H1 (cell line): ENCODE measurements around the gene DTWD2. TPM values are rescaled to one million over a fixed set of nuclear protein-coding genes. Genes with fewer than 3 reads are reported as not detected.

ENCODE experiments used
- EGR1 ChIP-seq: IDR thresholded peaks from 2 replicates; pipeline ENCODE4 v1.6.1; 2011; ENCODE audit warnings: low read depth, low read length, borderline replicate concordance
- JUN ChIP-seq: IDR thresholded peaks from 2 replicates; pipeline ENCODE4 v1.6.1; 2011; ENCODE audit warnings: low read depth, mild to moderate bottlenecking, improper control_type of control experiment, low read length
- POLR2A ChIP-seq, 2 experiments: IDR thresholded peaks; 1 replicate in 1 of 2; 2 replicates in 1 of 2; pipeline ENCODE4 v1.6.1; 2011; ENCODE audit warnings: low read depth in 2 of 2, low read length in 2 of 2, mild to moderate bottlenecking in 2 of 2; ENCODE audit errors: control extremely low read depth in 1 of 2
- RNF2 ChIP-seq: fragments of 200-900, 300-1000 bp; sonication (generic); IDR thresholded peaks from 2 replicates; pipeline ENCODE4 v1.7.1; 2016; ENCODE audit warnings: borderline replicate concordance, low read depth, mild to moderate bottlenecking, antibody characterized with exemption, low read length; ENCODE audit not compliant: poor library complexity, severe bottlenecking; ENCODE audit errors: missing control alignments
- TBP ChIP-seq: IDR thresholded peaks from 2 replicates; pipeline ENCODE4 v1.6.1; 2011; ENCODE audit warnings: low read depth, low read length, improper control_type of control experiment
- polyA plus RNA-seq, 7 experiments: library from polyadenylated mRNA; depleted of rRNA in 3 of 7; stranded (reverse) in 5 of 7; unstranded in 2 of 7; fragments of >200 nt in 5 of 7; fragments of 200-250 nt in 2 of 7; gene quantifications; 1 replicate in 5 of 7; 2 replicates in 1 of 7; 4 replicates in 1 of 7; pipeline versions ENCODE4 v1.2.1 to v1.2.3, GENCODE V29; 2011 to 2013; ENCODE audit warnings: missing spikeins in 2 of 7, mixed read lengths in 2 of 7
- total RNA-seq: library from RNA; stranded (reverse); fragmentation: NEBNext Ultra II Directional; extraction: Animal tissue kit (Norgen Biotek cat#: 25700); gene quantifications from 2 replicates; pipeline ENCODE4 v1.2.1, GENCODE V29; 2021
- TF ChIP-seq, protein P1 (sequence below): IDR thresholded peaks from 2 replicates; pipeline ENCODE4 v1.6.1; 2012; ENCODE audit warnings: low read length, inconsistent platforms

Gene DTWD2
- total and polyA plus RNA-seq, 2 of the 8 experiments (the other 6 are each of a cell fraction or from before 2014, with no cell fraction given): 4.3 to 17.1 TPM

- TF ChIP-seq RNF2: no peak
- TF ChIP-seq JUN: no peak
- TF ChIP-seq POLR2A (IDR thresholded peaks at IDR 0.05; ENCODE audit: control extremely low read depth in 1 of 2, low read depth in 2 of 2, low read length in 2 of 2): no peak
- TF ChIP-seq, protein P1, sequence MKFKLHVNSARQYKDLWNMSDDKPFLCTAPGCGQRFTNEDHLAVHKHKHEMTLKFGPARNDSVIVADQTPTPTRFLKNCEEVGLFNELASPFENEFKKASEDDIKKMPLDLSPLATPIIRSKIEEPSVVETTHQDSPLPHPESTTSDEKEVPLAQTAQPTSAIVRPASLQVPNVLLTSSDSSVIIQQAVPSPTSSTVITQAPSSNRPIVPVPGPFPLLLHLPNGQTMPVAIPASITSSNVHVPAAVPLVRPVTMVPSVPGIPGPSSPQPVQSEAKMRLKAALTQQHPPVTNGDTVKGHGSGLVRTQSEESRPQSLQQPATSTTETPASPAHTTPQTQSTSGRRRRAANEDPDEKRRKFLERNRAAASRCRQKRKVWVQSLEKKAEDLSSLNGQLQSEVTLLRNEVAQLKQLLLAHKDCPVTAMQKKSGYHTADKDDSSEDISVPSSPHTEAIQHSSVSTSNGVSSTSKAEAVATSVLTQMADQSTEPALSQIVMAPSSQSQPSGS: no peak
- no peak for TF ChIP-seq EGR1
- TF ChIP-seq TBP: no peak
Measured at GRCh38 chr5:118984602-118985001, 3.7 kb downstream of the DTWD2 start (continued).
